ENCODE results near the gene DNM1. TPM values are rescaled to one million over a fixed set of nuclear protein-coding genes. Genes with fewer than 3 reads are reported as not detected.

DNM1 gene
- total and polyA plus RNA-seq, 4 donors = 0.29 to 5.9 (median 1.1) TPM

- peaks cover 2 to 15% (median 11%) of the 10 kb centered on the region in 4 donors for H3K4me1 ChIP-seq (ENCODE audit: control insufficient read depth in 4 of 4, insufficient read depth in 4 of 4, low read length in 3 of 4)
- 96% methylated on average over 3 of the region's 3 CpGs for WGBS
- no peak overlapping the region for H3K27ac ChIP-seq (ENCODE audit: low read depth in 1 of 2, low read length in 2 of 2)
- H3K27me3 ChIP-seq (ENCODE audit: control insufficient read depth in 4 of 4, insufficient read depth in 4 of 4, low read length in 3 of 4) = no peaks in the 10 kb centered on the region
- H3K9ac ChIP-seq (ENCODE audit: low read depth in 1 of 2, low read length in 2 of 2) = no peak overlapping the region
- DNase-seq (ENCODE audit: low spot score) = no peak
- peaks cover 2 to 11% (median 3%) of the 10 kb centered on the region in 4 donors for H3K36me3 ChIP-seq (ENCODE audit: control insufficient read depth in 4 of 4, insufficient read depth in 3 of 4, low read depth in 1 of 4, low read length in 3 of 4)
- TF ChIP-seq JUND (IDR thresholded peaks at IDR 0.05) (no peak), SP1 (IDR thresholded peaks at IDR 0.05) (no peak), RXRA (IDR thresholded peaks at IDR 0.05) (no peak), FOXA1 (IDR thresholded peaks at IDR 0.05) (no peak), GABPA (IDR thresholded peaks at IDR 0.05 in 1 of 2, conservative IDR thresholded peaks at IDR 0.05 in 1 of 2) (no peak), MAX (IDR thresholded peaks at IDR 0.05) (no peak), CTCF (IDR thresholded peaks at IDR 0.05; ENCODE audit: low read depth, low read length, missing input control) (no peak), EGR1 (IDR thresholded peaks at IDR 0.05; ENCODE audit: low read depth in 2 of 2) (no peak), RAD21 (IDR thresholded peaks at IDR 0.05) (no peak), ZBTB33 (IDR thresholded peaks at IDR 0.05) (no peak), YY1 (IDR thresholded peaks at IDR 0.05) (no peak), HNF4G (IDR thresholded peaks at IDR 0.05) (no peak), HNF4A (conservative IDR thresholded peaks at IDR 0.05) (no peak), TAF1 (conservative IDR thresholded peaks at IDR 0.05) (no peak)
- no peak overlapping the region for H3K4me3 ChIP-seq (ENCODE audit: low read depth in 1 of 3, low read length in 3 of 3)
- H3K9me3 ChIP-seq (ENCODE audit: control insufficient read depth in 4 of 4, low read length in 3 of 4) = no peaks in the 10 kb centered on the region
These were observed 88.8 kb downstream of the DNM1 start for GRCh38 chr9:128292009-128292408.

GRCh38 chr9:128293091-128293490 is 89.9 kb downstream of the DNM1 start:
- no peaks in the 10 kb centered on the region for H3K9me3 ChIP-seq (ENCODE audit: control insufficient read depth in 4 of 4, low read length in 3 of 4)
- no peak overlapping the region for H3K27ac ChIP-seq (ENCODE audit: low read depth in 1 of 2, low read length in 2 of 2)
- DNase-seq (ENCODE audit: low spot score) = no peak
- H3K4me1 ChIP-seq (ENCODE audit: control insufficient read depth in 4 of 4, insufficient read depth in 4 of 4, low read length in 3 of 4) = peaks cover 2 to 16% (median 13%) of the 10 kb centered on the region in 4 donors
- no peaks in the 10 kb centered on the region for H3K27me3 ChIP-seq (ENCODE audit: control insufficient read depth in 4 of 4, insufficient read depth in 4 of 4, low read length in 3 of 4)
- no peak overlapping the region for H3K4me3 ChIP-seq (ENCODE audit: low read depth in 1 of 3, low read length in 3 of 3)
- 91% methylated on average over 4 of the region's 4 CpGs for WGBS
- no peak overlapping the region for H3K9ac ChIP-seq (ENCODE audit: low read depth in 1 of 2, low read length in 2 of 2)
- TF ChIP-seq EGR1 (IDR thresholded peaks at IDR 0.05; ENCODE audit: low read depth in 2 of 2) (no peak), FOXA2 (IDR thresholded peaks at IDR 0.05) (no peak), REST (IDR thresholded peaks at IDR 0.05) (no peak), NR2F2 (IDR thresholded peaks at IDR 0.05) (no peak), RAD21 (IDR thresholded peaks at IDR 0.05) (no peak), HNF4G (IDR thresholded peaks at IDR 0.05) (no peak), CTCF (IDR thresholded peaks at IDR 0.05; ENCODE audit: low read depth, low read length, missing input control) (no peak), RXRA (IDR thresholded peaks at IDR 0.05) (no peak), HNF4A (conservative IDR thresholded peaks at IDR 0.05) (no peak), ZBTB33 (IDR thresholded peaks at IDR 0.05) (no peak), ATF3 (IDR thresholded peaks at IDR 0.05) (no peak), TAF1 (conservative IDR thresholded peaks at IDR 0.05) (no peak), YY1 (IDR thresholded peaks at IDR 0.05) (no peak), FOXA1 (IDR thresholded peaks at IDR 0.05) (no peak), SP1 (IDR thresholded peaks at IDR 0.05) (no peak), JUND (IDR thresholded peaks at IDR 0.05) (no peak), MAX (IDR thresholded peaks at IDR 0.05) (no peak), GABPA (IDR thresholded peaks at IDR 0.05 in 1 of 2, conservative IDR thresholded peaks at IDR 0.05 in 1 of 2) (no peak)
- H3K36me3 ChIP-seq (ENCODE audit: control insufficient read depth in 4 of 4, insufficient read depth in 3 of 4, low read depth in 1 of 4, low read length in 3 of 4) = peaks cover under 1 to 10% (median 3%) of the 10 kb centered on the region in 4 donors

Measured in liver (tissue), 9 donors.